OCI-LY7 (cell line): ENCODE results near the gene CFAP58. TPM values are rescaled to one million over a fixed set of nuclear protein-coding genes. Genes with fewer than 3 reads are reported as not detected.

ENCODE experiments used
- Bru-seq: library from RNA; stranded (reverse); fragments of 400-500 nt; gene quantifications from one replicate; lab custom pipeline; 2021; lab: Mats Ljungman, UMichigan
- BruChase-seq, 2 experiments: library from RNA; stranded (reverse); fragments of 400-500 nt; gene quantifications; one replicate each; lab custom pipeline; 2021; lab: Mats Ljungman, UMichigan
- BruUV-seq: library from RNA; stranded (reverse); fragments of 400-500 nt; replicated peaks from 2 replicates; lab custom pipeline; 2021; lab: Mats Ljungman, UMichigan
- CTCF ChIA-PET: fragments of 300-600 bp; sonication (Branson Sonifier 250); formaldehyde crosslinking; loops from one replicate; lab custom pipeline; 2022; ENCODE audit warnings: antibody characterized with exemption; ENCODE audit not compliant: unreplicated experiment; lab: Charles Lee
- POLR2A ChIA-PET: fragments of 300-600 bp; sonication (Branson Sonifier 250); formaldehyde crosslinking; loops from one replicate; lab custom pipeline; 2022; ENCODE audit warnings: antibody characterized with exemption; lab: Charles Lee
- DNase-seq: peaks from one replicate; pipeline ENCODE4 v3.0.0-alpha.2; 2015; ENCODE audit warnings: low spot score
- H2AFZ ChIP-seq: fragments of 200-600 bp; sonication (generic), shearing (Covaris generic); 2 replicates; pipeline ENCODE4 v1.6.1; 2014; ENCODE audit warnings: mild to moderate bottlenecking, antibody characterized with exemption, low read length, moderate library complexity
- H3K27ac ChIP-seq: fragments of 200-600 bp; sonication (generic); 2 replicates; pipeline ENCODE4 v1.5.1; 2014; ENCODE audit warnings: mixed run types, low read depth, mild to moderate bottlenecking, moderate library complexity, low read length, inconsistent platforms; ENCODE audit not compliant: poor library complexity, severe bottlenecking
- H3K36me3 ChIP-seq: fragments of 200-600 bp; sonication (generic); 2 replicates; pipeline ENCODE4 v1.6.1; 2014; ENCODE audit warnings: mild to moderate bottlenecking, antibody characterized with exemption, low read length, moderate library complexity, mixed read lengths; ENCODE audit not compliant: insufficient read depth
- H3K4me1 ChIP-seq: fragments of 200-600 bp; sonication (generic); 2 replicates; pipeline ENCODE4 v1.5.1; 2014; ENCODE audit warnings: mild to moderate bottlenecking, low read length; ENCODE audit not compliant: insufficient read depth, poor library complexity, severe bottlenecking
- H3K4me2 ChIP-seq: fragments of 200-600 bp; sonication (generic); 2 replicates; pipeline ENCODE4 v1.6.1; 2014; ENCODE audit warnings: mild to moderate bottlenecking, low read length
- H3K4me3 ChIP-seq: fragments of 200-600 bp; sonication (generic); 2 replicates; pipeline ENCODE4 v1.5.1; 2014; ENCODE audit warnings: mild to moderate bottlenecking, low read depth, low read length; ENCODE audit not compliant: poor library complexity, severe bottlenecking
- H3K79me2 ChIP-seq: fragments of 200-600 bp; sonication (generic); 2 replicates; pipeline ENCODE4 v1.6.1; 2016; ENCODE audit warnings: low read depth, mild to moderate bottlenecking, low read length, moderate library complexity, mixed read lengths; ENCODE audit not compliant: insufficient read depth
- H3K9me2 ChIP-seq: fragments of 200-600 bp; sonication (generic); 2 replicates; pipeline ENCODE4 v1.6.1; 2016; ENCODE audit warnings: mild to moderate bottlenecking, low read length, mixed read lengths; ENCODE audit not compliant: insufficient read depth
- H3K9me3 ChIP-seq: fragments of 200-600 bp; sonication (generic); 2 replicates; pipeline ENCODE4 v1.6.1; 2014; ENCODE audit warnings: mild to moderate bottlenecking, mixed run types, low read length, mixed read lengths
- H4K20me1 ChIP-seq: fragments of 200-600 bp; sonication (generic); 2 replicates; pipeline ENCODE4 v1.6.1; 2014; ENCODE audit warnings: mild to moderate bottlenecking, antibody characterized with exemption, low read length, moderate library complexity, mixed read lengths; ENCODE audit not compliant: insufficient read depth
- EZH2phosphoT487 ChIP-seq: fragments of 200-600 bp; sonication (generic); IDR thresholded peaks from 2 replicates; pipeline ENCODE4 v1.6.1; 2018; ENCODE audit warnings: low read depth, borderline replicate concordance, mild to moderate bottlenecking, mixed run types, antibody characterized with exemption, low read length, moderate library complexity, mixed read lengths
- intact Hi-C: fragments of 100-400 bp; cut with micrococcal nuclease; formaldehyde crosslinking; loops from one replicate; pipeline ENCODE4 v1.10.0; 2022; ENCODE audit not compliant: unreplicated experiment
- long read RNA-seq: library from polyadenylated mRNA; stranded (forward); transcript quantifications from one replicate; pipeline ENCODE4 v2.0.0, GENCODE V29; 2022
- total RNA-seq, 2 experiments: library from RNA; depleted of rRNA in 1 of 2; stranded (reverse); fragments of >200 nt in 1 of 2; shearing (Covaris generic) in 1 of 2; gene quantifications; 2 replicates each; pipeline ENCODE4 v1.2.3, GENCODE V29; 2014 to 2022
- TF ChIP-seq, protein P1 (sequence below): fragments of 200-600 bp; sonication (generic); conservative IDR thresholded peaks from 2 replicates; pipeline ENCODE4 v1.5.1; 2014; ENCODE audit warnings: mild to moderate bottlenecking, antibody characterized with exemption, low read length, moderate library complexity, mixed read lengths

The CFAP58 gene, protein sequence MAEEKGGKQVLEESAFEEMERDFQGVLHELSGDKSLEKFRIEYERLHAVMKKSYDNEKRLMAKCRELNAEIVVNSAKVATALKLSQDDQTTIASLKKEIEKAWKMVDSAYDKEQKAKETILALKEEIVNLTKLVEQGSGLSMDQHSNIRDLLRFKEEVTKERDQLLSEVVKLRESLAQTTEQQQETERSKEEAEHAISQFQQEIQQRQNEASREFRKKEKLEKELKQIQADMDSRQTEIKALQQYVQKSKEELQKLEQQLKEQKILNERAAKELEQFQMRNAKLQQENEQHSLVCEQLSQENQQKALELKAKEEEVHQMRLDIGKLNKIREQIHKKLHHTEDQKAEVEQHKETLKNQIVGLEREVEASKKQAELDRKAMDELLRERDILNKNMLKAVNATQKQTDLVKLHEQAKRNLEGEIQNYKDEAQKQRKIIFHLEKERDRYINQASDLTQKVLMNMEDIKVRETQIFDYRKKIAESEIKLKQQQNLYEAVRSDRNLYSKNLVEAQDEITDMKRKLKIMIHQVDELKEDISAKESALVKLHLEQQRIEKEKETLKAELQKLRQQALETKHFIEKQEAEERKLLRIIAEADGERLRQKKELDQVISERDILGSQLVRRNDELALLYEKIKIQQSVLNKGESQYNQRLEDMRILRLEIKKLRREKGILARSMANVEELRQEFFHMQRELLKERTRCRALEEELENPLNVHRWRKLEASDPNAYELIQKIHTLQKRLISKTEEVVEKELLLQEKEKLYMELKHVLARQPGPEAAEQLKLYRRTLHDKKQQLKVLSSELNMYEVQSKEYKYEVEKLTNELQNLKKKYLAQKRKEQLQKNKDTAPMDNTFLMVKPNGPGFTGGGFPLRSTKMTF
- total RNA-seq (2014; rRNA removed; shearing (Covaris generic)) (0.09 and 0.36 TPM in 2 replicates), total RNA-seq (2022) (1.5 and 2.0 TPM in 2 replicates), Bru-seq, nascent RNA (percentile 30 among the genes with signal in this experiment), BruChase-seq, experiment 1, labeled RNA remaining after a 6-hour chase (percentile 35 among the genes with signal in this experiment), BruChase-seq, experiment 2, labeled RNA remaining after a 2-hour chase (percentile 32 among the genes with signal in this experiment)
- long read RNA-seq, partial matches to known transcripts = 1 of 3 reads
- long read RNA-seq, other reads (novel, unspliced or antisense) = 2 of 3 reads

DNA sequence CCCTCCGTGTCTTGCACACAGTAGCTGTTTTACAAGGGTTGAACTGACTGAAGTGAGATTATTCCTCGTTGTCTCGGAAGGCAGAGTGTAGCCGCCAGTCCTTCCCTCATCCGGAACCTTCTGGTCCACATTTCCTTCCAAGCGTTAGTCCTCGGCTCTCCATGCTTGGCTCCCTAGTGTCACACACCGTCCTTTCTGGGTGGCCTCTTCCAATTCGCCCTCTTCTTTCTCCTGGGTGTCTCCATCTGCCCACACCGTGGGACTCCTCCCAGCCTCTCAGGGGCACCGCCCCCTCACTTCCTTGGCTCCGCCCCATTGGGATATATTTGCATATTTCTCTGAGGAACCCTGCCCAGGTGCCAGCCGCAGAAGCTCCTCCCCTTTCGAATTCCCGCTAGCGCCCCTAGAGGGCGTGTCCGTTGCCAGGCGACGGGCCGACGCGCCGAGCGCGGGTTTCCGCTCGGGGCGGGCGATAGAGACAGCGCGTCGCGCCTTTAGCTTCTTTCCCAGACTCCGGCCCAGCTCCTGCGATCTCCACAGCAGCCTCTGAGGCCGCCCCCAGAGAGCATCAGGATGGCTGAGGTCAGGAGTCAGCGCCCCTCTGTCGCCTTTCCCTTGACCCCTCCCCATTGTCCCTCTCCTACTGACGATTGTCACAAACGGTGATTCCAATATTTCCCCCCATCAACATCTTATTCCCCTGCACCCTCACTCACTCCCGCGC lies at the start of gene CFAP58:
Gene CFAP58 (plus strand): TSS at position 509 of the 724 bp plus-strand sequence. CDS start 65 bp downstream, at position 574.
- Histone ChIP-seq H3K4me3 (peak within 1 kb of the TSS; percentile 68), H2AFZ (peak within 1 kb of the TSS; percentile 86), H3K9me2 (no peaks in the 10 kb centered on the region), H3K79me2 (no peaks in the 10 kb centered on the region), H3K27ac (no peak within 1 kb of the TSS), H4K20me1 (no peaks in the 10 kb centered on the region), H3K4me2 (peak within 1 kb of the TSS; percentile 77), H3K9me3 (no peaks in the 10 kb centered on the region), H3K4me1 (peaks cover 33% of the 10 kb centered on the region), H3K36me3 (no peaks in the 10 kb centered on the region)
- DNase-seq = peak; percentile 87
- CTCF ChIA-PET = interaction anchor here (1.1 to 1.5 kb wide), 2 partner anchors 55 to 79 kb away, joined by 3 read pairs; no protein-coding TSS in a partner anchor
- no peak for TF ChIP-seq EZH2phosphoT487
- TF ChIP-seq, protein P1, sequence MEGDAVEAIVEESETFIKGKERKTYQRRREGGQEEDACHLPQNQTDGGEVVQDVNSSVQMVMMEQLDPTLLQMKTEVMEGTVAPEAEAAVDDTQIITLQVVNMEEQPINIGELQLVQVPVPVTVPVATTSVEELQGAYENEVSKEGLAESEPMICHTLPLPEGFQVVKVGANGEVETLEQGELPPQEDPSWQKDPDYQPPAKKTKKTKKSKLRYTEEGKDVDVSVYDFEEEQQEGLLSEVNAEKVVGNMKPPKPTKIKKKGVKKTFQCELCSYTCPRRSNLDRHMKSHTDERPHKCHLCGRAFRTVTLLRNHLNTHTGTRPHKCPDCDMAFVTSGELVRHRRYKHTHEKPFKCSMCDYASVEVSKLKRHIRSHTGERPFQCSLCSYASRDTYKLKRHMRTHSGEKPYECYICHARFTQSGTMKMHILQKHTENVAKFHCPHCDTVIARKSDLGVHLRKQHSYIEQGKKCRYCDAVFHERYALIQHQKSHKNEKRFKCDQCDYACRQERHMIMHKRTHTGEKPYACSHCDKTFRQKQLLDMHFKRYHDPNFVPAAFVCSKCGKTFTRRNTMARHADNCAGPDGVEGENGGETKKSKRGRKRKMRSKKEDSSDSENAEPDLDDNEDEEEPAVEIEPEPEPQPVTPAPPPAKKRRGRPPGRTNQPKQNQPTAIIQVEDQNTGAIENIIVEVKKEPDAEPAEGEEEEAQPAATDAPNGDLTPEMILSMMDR = peak; percentile 71
- intact Hi-C loops = loop anchor here (5.0 kb wide), 1 partner anchor 231 kb away; the partner anchor contains the start of gene SFR1
- BruUV-seq = no TSS peak
- POLR2A ChIA-PET = interaction anchor here (1.1 to 2.0 kb wide), 3 partner anchors 15 to 62 kb away, joined by 3 to 6 read pairs (median 3); partner anchors contain the start of gene ITPRIP

DNA sequence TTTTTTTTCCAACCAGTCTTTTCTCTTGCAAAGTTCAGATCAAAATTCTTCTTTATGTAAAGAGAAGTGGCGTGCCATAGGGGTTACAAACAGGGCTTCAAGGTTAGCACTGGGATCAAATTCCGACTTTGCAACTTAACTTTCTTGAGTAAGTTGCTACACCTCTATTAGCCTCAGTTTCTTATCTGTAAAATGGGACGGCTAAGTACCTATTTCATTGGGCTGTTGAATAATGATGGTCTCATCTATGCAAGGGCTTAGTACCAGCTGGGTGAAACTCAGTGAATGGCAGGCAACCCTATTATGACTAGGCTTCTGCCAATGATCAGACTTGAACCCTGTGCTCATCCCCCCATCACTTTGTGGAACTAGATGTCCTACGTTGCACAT lies 49.3 kb upstream of the CFAP58 start:
- Histone ChIP-seq H3K4me2 (no peak overlapping the region), H3K4me1 (peaks cover 19% of the 10 kb centered on the region)
- CTCF ChIA-PET = interaction anchor here (0.6 to 3.8 kb wide), 3 partner anchors 13 to 46 kb away, joined by 3 to 28 read pairs (median 5); no protein-coding TSS in a partner anchor

More for the DNA sequence above, 49.3 kb upstream of the CFAP58 start:
- Histone ChIP-seq H4K20me1 (no peaks in the 10 kb centered on the region), H3K79me2 (no peaks in the 10 kb centered on the region), H3K9me2 (no peaks in the 10 kb centered on the region), H3K27ac (no peak overlapping the region), H3K36me3 (no peaks in the 10 kb centered on the region), H2AFZ (no peak overlapping the region), H3K4me3 (no peak overlapping the region), H3K9me3 (no peaks in the 10 kb centered on the region)
- DNase-seq = no peak
- TF ChIP-seq, protein P1 = no peak
- TF ChIP-seq EZH2phosphoT487 = no peak
- POLR2A ChIA-PET = interaction anchor here (1.3 kb wide), 1 partner anchor 34 kb away, joined by 6 read pairs; the partner anchor contains the start of gene ITPRIP
- no TSS peak for BruUV-seq
- intact Hi-C loops = no loop called here
